ENCODE measurements around the gene ATP2B3. TPM values are rescaled to one million over a fixed set of nuclear protein-coding genes. Genes with fewer than 3 reads are reported as not detected.
"Not testable (repeated sequence)": the region's sequence is repeated elsewhere in the genome, so short reads cannot be mapped to it uniquely, and the experiment has no call there.

ATP2B3 gene
- total RNA-seq, 2 donors from 2014 or later, result not detected

DNA sequence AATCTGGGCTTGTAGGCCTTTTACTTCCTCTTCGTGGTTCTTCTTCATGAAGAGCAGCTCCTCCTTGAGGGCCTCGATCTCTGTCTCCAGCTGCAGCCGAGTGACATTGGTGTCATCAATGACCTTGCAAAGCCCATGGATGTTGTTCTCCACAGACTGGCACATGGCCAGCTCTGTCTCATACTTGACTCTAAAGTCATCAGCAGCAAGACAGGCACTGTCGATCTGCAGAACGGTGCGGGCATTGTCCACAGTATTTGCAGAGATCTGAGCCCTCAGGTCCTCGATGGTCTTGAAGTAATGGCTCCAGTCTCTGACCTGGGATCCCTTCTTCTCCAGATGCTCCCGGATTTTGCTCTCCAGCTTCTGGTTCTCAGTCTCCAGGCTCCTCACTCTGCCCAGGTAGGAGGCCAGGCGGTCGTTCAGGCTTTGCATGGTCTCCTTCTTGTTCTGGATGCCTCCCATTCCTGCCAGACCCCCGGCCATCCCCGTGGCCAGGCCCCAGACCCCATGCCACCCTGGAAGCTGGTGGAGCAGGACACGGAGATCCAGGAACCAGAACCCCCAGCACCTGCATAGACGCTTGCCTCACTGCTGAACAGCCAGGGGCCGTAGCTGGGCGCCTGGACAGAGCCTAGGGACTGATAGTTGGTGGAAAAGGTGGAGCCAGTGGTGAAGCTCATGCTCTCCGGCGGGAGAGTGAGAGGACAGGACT lies 87.4 kb downstream of the ATP2B3 start:
- H3K4me3 Mint-ChIP-seq; ATAC-seq; DNase-seq; H3K36me3 Mint-ChIP-seq (ENCODE audit: low read depth); H3K27me3 Mint-ChIP-seq; H3K9me3 ChIP-seq (ENCODE audit: control insufficient read depth, low read length, poor library complexity, severe bottlenecking): not testable (repeated sequence)
- Mint-ChIP-seq H3K4me1 (peaks cover 26% of the 10 kb centered on the region), H3K27ac (peak overlapping the region; percentile 62)

DNA sequence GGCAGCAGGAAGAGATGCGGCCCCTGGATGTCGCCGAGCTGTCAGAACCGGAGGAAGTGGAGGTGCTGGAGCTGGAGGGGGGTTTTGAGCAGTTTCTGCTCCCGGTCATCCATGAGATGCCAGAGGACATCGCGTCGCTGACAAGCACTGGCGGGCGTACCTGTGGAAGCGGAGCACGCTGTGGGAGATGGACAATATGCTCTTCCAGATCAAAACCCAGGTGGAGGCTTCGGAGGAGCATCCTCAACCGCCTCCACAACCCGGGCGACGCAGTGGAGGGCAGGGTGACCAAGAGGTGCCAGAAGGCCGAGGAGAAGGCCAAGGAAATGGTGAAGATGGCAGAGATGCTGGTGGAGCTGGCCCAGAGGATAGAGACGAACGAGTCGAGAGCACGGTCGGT lies 89.1 kb downstream of the ATP2B3 start:
- H3K27me3 Mint-ChIP-seq, result no peaks in the 10 kb centered on the region
- peaks cover 21% of the 10 kb centered on the region for H3K4me1 Mint-ChIP-seq
- ATAC-seq (no peak), DNase-seq (no peak)
- H3K4me3 Mint-ChIP-seq, result no peak overlapping the region
- no peaks in the 10 kb centered on the region for H3K9me3 ChIP-seq (ENCODE audit: control insufficient read depth, low read length, poor library complexity, severe bottlenecking)
- H3K27ac Mint-ChIP-seq, result no peak overlapping the region
- H3K36me3 Mint-ChIP-seq (ENCODE audit: low read depth), result no peaks in the 10 kb centered on the region

GRCh38 chrX:153608376-153608775 lies 90.9 kb downstream of the ATP2B3 start:
- Mint-ChIP-seq H3K4me3 (no peak overlapping the region), H3K4me1 (peaks cover 14% of the 10 kb centered on the region), H3K27me3 (no peaks in the 10 kb centered on the region), H3K27ac (no peak overlapping the region), H3K36me3 (ENCODE audit: low read depth) (no peaks in the 10 kb centered on the region)
- ATAC-seq (no peak), DNase-seq (no peak)
- no peaks in the 10 kb centered on the region for H3K9me3 ChIP-seq (ENCODE audit: control insufficient read depth, low read length, poor library complexity, severe bottlenecking)

GRCh38 chrX:153608806-153609205 lies 91.4 kb downstream of the ATP2B3 start:
- Mint-ChIP-seq H3K27ac (no peak overlapping the region), H3K4me3 (no peak overlapping the region), H3K27me3 (no peaks in the 10 kb centered on the region), H3K36me3 (ENCODE audit: low read depth) (no peaks in the 10 kb centered on the region), H3K4me1 (peaks cover 11% of the 10 kb centered on the region)
- H3K9me3 ChIP-seq (ENCODE audit: control insufficient read depth, low read length, poor library complexity, severe bottlenecking), result no peaks in the 10 kb centered on the region
- ATAC-seq, result no peak
- no peak for DNase-seq

DNA sequence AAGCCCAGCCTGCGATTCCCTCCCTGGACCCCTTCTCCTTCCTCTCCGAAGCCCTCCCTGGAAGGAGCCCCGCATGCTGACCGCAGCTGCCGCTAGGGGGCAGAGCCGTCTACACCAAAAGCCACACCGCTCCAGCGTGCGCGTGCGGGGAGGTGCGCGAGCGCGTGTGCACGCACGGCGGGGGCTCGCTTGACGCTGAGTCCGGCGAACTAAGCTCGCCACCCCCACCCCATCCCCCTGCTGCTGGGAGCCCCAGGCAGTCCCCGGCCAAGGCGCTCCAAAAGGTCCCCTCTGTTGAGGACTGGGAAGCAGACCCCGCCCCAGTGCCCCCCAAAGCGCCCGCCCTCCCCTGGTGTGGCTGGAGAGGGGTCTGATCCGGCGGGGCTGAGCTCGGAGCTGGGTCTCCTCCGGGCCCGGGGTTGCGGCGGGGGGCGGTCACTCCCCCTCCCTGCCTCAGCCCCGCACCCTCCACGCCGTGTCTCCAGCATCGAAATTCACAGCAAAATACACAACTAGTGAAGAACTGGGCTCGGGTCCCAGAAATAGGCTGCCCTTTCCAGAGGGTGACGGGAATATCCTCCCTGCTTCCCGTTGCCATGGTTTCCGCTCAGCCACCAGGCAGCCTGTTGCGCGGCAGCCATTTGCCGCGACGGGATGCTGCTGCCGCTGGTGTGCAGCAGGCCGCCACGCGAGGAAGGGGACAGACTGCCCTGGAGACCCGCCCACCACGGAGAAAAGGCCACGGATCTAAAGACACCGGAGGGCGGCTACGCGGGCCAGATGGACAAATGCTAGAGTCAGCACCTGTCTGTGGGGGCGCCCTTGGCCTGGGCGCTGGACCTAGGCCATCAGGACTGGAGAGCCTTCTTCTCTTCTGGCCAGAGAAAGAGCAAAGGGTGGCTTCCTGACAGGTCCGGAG lies 92.7 kb downstream of the ATP2B3 start:
- ATAC-seq (peak; percentile 93), DNase-seq (peak; percentile 59 to 70 (median 69))
- no peaks in the 10 kb centered on the region for H3K36me3 Mint-ChIP-seq (ENCODE audit: low read depth)
- peak overlapping the region; percentile 84 for H3K27ac Mint-ChIP-seq
- no peaks in the 10 kb centered on the region for H3K9me3 ChIP-seq (ENCODE audit: control insufficient read depth, low read length, poor library complexity, severe bottlenecking)
- peak overlapping the region; percentile 91 for H3K4me3 Mint-ChIP-seq
- H3K4me1 Mint-ChIP-seq, result peaks cover 13% of the 10 kb centered on the region
- H3K27me3 Mint-ChIP-seq, result no peaks in the 10 kb centered on the region

- Mint-ChIP-seq H3K4me3 (peak overlapping the region; percentile 91), H3K27ac (peak overlapping the region; percentile 84), H3K4me1 (peaks cover 15% of the 10 kb centered on the region), H3K27me3 (no peaks in the 10 kb centered on the region), H3K36me3 (ENCODE audit: low read depth) (no peaks in the 10 kb centered on the region)
- ATAC-seq (no peak), DNase-seq (no peak)
- no peaks in the 10 kb centered on the region for H3K9me3 ChIP-seq (ENCODE audit: control insufficient read depth, low read length, poor library complexity, severe bottlenecking)
These were observed 93.4 kb downstream of the ATP2B3 start for GRCh38 chrX:153610836-153611213.

DNA sequence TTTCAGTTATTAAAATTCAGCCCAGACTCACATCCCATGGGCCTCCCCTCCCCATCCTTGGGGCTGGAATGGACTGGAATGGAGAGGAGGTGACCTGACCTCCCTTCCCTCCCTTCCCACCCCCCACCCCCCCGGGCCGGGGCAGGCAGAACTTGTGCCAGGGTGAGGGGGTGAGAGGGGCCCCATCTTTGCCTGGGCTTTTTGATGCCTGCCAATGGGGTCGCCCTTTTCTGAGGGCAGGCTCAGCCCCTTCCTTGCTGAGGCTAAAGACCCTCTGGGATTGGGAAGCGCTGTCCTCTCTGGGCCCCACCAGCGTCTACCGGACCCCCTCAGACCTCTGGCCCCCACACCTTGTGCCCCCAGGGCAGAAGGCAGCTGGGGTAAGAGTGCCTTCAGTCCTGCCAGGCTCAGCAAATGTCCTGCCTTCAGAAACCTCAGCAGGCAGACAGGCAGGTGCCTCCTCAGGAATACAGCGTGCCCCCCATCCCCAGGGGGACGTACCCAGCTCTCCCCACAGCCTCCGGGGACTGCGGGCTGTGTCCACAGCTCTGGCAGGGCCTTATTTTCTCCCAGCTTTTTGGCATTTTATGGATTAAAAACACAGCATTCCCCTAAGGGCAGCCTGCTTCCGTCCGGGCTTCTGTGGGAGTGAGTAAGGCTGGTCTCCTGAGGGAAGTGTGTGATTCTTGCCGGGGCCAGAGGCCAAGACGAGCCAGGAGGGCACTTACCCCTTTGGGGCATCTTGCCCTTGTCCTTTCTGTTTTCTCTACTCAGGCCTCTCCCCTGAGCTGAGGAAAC lies 94.1 kb downstream of the ATP2B3 start:
- no peak overlapping the region for H3K27ac Mint-ChIP-seq
- H3K27me3 Mint-ChIP-seq, result no peaks in the 10 kb centered on the region
- DNase-seq (no peak), ATAC-seq (no peak)
- H3K4me1 Mint-ChIP-seq, result peaks cover 15% of the 10 kb centered on the region
- no peaks in the 10 kb centered on the region for H3K9me3 ChIP-seq (ENCODE audit: control insufficient read depth, low read length, poor library complexity, severe bottlenecking)
- H3K4me3 Mint-ChIP-seq, result peak overlapping the region; percentile 91
- H3K36me3 Mint-ChIP-seq (ENCODE audit: low read depth), result no peaks in the 10 kb centered on the region

DNA sequence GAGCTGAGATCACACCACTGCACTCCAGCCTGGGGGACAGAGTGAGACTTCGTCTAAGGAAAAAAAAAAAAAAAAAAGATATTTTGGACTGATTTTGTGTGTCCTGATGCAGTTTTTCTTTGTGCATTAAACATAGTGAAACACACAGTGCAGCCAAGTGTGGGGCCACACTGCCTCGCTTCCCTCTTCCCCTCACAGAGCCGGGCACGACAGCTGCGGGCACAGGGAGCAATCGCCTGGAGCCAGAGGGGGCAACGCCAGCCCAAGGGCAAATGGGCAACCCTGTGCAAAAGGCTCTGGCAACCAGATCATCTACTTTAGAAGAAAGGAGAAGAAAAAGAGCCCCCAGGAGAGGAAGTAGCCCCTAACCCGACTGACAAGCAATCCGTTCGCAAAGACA lies 95.0 kb downstream of the ATP2B3 start:
- no peaks in the 10 kb centered on the region for H3K27me3 Mint-ChIP-seq
- H3K27ac Mint-ChIP-seq, result no peak overlapping the region
- DNase-seq (no peak), ATAC-seq (no peak)
- H3K4me3 Mint-ChIP-seq, result no peak overlapping the region
- H3K36me3 Mint-ChIP-seq (ENCODE audit: low read depth), result no peaks in the 10 kb centered on the region
- peaks cover 15% of the 10 kb centered on the region for H3K4me1 Mint-ChIP-seq
- H3K9me3 ChIP-seq (ENCODE audit: control insufficient read depth, low read length, poor library complexity, severe bottlenecking), result no peaks in the 10 kb centered on the region

- ATAC-seq (peak; percentile 32), DNase-seq (no peak)
- H3K9me3 ChIP-seq (ENCODE audit: control insufficient read depth, low read length, poor library complexity, severe bottlenecking), result no peaks in the 10 kb centered on the region
- H3K4me3 Mint-ChIP-seq, result peak overlapping the region; percentile 61
- peak overlapping the region; percentile 85 for H3K27ac Mint-ChIP-seq
- H3K4me1 Mint-ChIP-seq, result peaks cover 12% of the 10 kb centered on the region
- H3K27me3 Mint-ChIP-seq, result no peaks in the 10 kb centered on the region
- no peaks in the 10 kb centered on the region for H3K36me3 Mint-ChIP-seq (ENCODE audit: low read depth)
These were observed 97.4 kb downstream of the ATP2B3 start for GRCh38 chrX:153614818-153615217.

GRCh38 chrX:153620576-153620975 lies 103.1 kb downstream of the ATP2B3 start:
- H3K27me3 Mint-ChIP-seq, result peaks cover 5% of the 10 kb centered on the region
- DNase-seq (no peak), ATAC-seq (no peak)
- no peak overlapping the region for H3K27ac Mint-ChIP-seq
- no peaks in the 10 kb centered on the region for H3K36me3 Mint-ChIP-seq (ENCODE audit: low read depth)
- H3K4me3 Mint-ChIP-seq, result no peak overlapping the region
- H3K4me1 Mint-ChIP-seq, result no peaks in the 10 kb centered on the region
- no peaks in the 10 kb centered on the region for H3K9me3 ChIP-seq (ENCODE audit: control insufficient read depth, low read length, poor library complexity, severe bottlenecking)

GRCh38 chrX:153621949-153622598 lies 104.6 kb downstream of the ATP2B3 start:
- no peaks in the 10 kb centered on the region for H3K4me1 Mint-ChIP-seq
- no peak for DNase-seq
- no peaks in the 10 kb centered on the region for H3K9me3 ChIP-seq (ENCODE audit: control insufficient read depth, low read length, poor library complexity, severe bottlenecking)
- no peak overlapping the region for H3K4me3 Mint-ChIP-seq
- H3K27ac Mint-ChIP-seq, result no peak overlapping the region
- ATAC-seq, result no peak
- no peaks in the 10 kb centered on the region for H3K36me3 Mint-ChIP-seq (ENCODE audit: low read depth)
- peaks cover 5% of the 10 kb centered on the region for H3K27me3 Mint-ChIP-seq

DNA sequence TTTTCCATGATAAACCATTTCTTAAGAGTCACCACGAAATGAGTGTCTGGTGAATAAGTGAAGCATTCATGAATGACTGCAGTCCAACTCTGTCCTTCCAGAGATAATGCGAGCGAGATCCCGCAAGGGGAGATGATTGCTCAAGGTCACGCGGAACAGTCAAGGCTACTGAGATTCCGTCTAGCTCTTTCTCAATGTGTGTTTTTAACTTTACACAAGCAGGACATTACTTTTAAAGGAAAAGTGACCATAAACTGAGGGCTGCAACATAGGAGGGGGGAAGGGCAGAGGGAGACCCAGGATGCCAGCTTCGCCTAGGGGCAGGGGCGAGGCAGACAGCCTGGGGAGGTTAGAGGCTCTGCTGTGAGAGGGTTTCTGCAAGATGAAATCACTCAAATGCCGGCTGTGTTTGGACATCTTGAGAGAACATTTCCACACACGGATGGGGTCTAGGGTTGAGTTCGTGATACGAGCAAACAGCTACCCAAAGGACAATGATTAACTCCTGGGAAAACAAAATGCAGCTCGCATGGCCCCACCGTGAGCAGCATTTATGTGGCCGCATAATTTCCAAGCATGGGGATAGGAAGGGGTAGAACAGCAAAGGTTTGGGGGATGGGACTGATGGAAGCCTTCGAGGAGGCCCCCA lies 105.3 kb downstream of the ATP2B3 start:
- no peak overlapping the region for H3K27ac Mint-ChIP-seq
- no peak for ATAC-seq
- no peak for DNase-seq
- peaks cover 5% of the 10 kb centered on the region for H3K27me3 Mint-ChIP-seq
- H3K4me1 Mint-ChIP-seq, result no peaks in the 10 kb centered on the region
- no peak overlapping the region for H3K4me3 Mint-ChIP-seq
- no peaks in the 10 kb centered on the region for H3K9me3 ChIP-seq (ENCODE audit: control insufficient read depth, low read length, poor library complexity, severe bottlenecking)
- H3K36me3 Mint-ChIP-seq (ENCODE audit: low read depth), result no peaks in the 10 kb centered on the region

Measured in T-helper 17 cell (primary cell).